GDM1 (cell line): ENCODE measurements around the gene PTPRK.
"Not testable (repeated sequence)": the region's sequence is repeated elsewhere in the genome, so short reads cannot be mapped to it uniquely, and the experiment has no call there.

ENCODE experiments used
- DNase-seq: peaks from one replicate; lab custom pipeline; 2025; lab: John Stamatoyannopoulos, UW

Gene PTPRK

GRCh38 chr6:128437685-128438084 lies 82.7 kb downstream of the PTPRK start:
- no peak for DNase-seq

GRCh38 chr6:128434752-128435151 lies 85.6 kb downstream of the PTPRK start:
- not testable (repeated sequence) for DNase-seq

DNA sequence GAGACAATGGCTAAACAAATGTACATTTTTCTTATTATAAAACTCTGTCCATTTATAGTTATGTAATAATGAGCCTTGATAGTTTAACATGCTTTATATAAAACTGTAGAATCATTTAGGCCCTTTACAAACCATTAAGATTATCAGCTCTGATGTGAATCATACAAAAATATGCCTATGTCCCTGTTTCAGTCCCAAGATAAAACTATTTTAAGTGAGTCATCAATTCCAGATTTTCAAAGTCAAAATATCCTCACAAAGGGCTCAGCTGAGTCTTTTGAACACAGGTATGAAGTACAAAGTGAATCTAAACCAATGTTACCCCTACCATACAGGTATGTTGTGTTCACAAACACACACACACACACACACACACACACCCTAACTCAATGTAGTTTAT lies 88.0 kb downstream of the PTPRK start:
- DNase-seq = no peak

GRCh38 chr6:128427139-128427538 lies 93.3 kb downstream of the PTPRK start:
- DNase-seq = no peak

DNA sequence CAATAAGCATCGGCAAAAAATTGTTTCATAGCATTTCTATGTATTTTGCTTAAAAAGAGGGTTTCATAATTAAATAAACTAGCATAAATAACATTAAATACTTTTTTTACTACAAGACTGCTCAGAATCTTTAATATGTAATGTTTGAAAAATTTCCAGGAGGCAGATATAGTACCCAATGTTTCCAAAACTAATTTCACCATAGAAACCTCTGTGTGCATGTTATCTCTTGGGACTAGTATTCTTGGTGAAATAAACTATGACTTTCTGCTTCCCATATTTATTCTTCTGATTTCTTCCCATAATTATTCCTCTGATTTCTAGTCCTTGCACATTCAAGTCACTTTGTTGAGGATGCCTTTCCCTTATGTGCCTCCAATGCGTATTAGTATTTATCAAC lies 94.5 kb downstream of the PTPRK start:
- DNase-seq = no peak

- no peak for DNase-seq
These were observed 97.5 kb downstream of the PTPRK start for GRCh38 chr6:128422871-128423270.

DNA sequence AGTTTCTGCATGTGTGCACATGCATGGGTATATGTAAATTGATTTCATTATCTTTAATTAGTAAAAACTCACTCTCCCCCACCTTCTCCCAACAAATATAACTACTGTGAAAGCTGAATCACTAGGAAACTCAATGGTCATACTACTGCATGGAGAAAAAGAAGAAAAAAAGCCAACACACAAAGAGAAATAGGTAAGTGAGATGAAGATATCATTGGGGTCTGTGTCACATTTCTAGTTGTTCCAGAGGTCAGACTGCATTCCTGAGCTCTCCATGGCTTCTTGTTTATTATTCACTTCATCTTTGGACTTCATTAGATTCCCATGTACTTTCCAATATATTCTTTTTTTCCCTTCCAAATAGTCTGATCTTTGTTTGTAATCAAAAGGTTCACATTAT lies 98.2 kb downstream of the PTPRK start:
- DNase-seq = no peak

DNA sequence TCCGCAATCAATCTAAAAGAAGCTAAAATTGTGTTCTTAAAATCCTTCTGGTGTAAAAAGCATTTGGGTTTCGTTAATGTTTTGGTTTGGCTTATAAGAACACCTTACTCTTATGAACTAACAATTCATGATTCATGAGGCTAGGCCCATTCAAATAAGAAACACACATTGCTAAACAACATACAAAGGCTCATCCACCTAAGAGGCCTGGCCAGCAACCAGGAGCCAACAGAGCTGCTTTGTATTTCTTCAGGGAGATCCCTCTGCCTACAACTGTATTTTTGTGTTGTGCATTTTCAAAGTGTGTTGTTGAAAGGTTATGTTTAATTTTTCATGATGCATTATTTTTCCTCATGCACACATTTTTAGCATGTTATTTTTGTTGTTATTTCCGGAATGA lies 98.6 kb downstream of the PTPRK start:
- no peak for DNase-seq

DNA sequence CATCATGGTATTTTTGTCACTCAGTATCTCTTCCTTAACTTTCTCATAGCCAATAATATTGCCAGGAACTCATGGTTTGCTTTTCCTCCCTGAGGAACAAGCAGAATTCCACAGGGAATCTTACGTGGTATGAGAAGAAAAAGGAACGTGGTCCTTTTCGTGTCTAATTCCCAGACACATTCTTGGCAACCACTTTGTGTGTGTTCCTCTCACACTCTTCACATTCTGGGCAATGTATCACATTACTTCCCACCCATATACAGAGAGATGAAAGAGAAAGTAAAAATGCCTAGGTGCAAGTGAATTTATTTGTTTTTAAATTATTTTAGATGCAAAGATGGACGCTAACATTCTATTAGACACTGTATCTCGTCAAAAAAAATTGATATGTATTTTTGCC lies 102.7 kb downstream of the PTPRK start:
- DNase-seq = no peak

DNA sequence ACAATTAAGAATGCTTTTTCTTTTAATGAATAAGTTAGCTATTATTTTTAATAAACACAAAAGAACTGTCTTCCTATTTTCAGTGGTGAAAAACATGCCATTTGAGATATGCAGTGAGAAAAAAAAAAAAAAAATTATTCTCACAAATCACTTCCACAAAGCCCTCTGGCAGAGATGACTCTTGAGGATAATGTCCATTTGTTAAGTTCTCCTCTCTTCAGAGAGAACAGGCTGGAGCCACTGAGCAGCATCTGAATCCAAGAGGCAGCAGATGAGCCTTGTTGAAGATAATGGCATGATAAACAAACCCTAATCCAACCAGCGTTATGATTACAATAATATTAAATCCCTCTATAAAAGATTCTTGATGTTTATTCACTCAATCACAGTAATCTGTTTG lies 105.0 kb downstream of the PTPRK start:
- DNase-seq = no peak

DNA sequence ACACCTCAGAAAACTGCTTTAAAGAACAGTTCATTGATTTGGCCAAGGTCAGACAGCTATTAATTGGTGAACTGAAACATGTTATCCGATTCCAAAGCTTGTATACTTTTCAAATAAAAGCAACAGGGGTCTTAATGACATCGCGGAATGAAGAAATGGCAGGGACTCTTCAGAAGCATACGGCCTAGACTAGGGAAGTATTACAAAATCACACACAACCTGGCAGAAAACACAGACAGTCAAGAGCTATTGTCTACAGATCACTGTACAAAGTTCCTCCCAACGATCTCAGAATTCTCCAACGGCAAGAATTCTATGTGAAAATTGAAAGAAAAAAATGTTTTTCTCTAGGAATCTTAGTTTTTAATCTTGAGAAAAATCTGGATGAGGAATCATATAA lies 105.5 kb downstream of the PTPRK start:
- DNase-seq = no peak

DNA sequence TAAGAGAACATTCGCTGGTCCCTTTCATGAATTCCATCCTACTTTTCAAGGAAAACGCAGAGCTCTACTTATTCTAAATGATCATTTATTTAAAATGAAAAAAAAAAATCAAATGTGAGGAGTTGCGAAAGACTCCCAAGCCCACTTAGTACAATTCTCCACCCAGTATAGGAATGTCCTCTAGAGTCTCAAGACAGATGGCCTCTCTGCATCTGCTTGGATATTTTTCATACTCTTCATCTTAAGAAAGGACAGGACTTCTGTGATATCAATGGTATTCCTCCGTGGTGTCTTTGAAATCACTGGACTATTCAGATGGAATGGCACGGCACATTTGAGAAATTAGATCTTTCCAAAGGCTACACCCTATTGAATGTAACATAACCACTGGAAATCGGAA lies 107.1 kb downstream of the PTPRK start:
- no peak for DNase-seq

DNA sequence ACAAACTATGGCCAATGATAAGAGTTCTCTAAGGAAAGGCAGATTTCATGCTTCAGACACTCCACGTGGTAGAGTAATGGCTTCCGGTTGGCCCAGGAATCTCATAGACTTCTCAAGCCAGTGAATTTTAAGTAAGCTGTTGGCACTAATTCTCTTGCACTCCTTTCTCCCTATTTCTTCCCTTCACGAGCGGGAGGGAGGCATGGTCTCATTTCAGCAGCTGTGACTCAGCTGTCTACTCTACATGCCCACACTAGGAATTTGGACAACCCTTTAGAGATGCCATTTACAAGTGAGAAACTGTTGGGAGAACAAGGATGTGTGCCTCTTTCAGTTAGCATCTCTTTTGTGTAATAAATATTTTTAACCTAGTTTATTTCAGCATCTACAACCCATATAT lies 107.7 kb downstream of the PTPRK start:
- DNase-seq = no peak

- DNase-seq = no peak
These were observed 109.8 kb downstream of the PTPRK start for GRCh38 chr6:128410584-128410983.

- DNase-seq = no peak
These were observed 111.4 kb downstream of the PTPRK start for GRCh38 chr6:128409003-128409402.

GRCh38 chr6:128406453-128406852 lies 113.9 kb downstream of the PTPRK start:
- DNase-seq = no peak

GRCh38 chr6:128403618-128404444 lies 116.6 kb downstream of the PTPRK start:
- no peak for DNase-seq

DNA sequence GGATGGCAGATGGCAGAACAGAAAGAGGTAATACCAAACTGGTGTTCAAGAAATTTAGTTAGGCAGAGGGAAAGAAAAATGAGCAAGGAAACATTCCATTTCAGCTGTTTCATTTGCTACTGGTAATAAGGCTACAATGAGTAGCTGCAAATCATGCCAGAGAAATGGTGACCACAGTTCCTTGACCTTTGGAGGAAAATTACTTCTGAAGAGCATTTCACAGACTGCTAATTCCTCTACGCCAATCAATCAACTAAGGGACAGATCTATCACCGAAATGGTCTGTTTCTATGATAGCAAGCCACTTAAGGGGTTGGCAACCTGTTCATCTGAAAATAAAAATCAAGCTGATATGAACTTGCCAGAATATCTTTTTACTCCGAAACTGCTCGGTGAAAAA lies 119.5 kb downstream of the PTPRK start:
- no peak for DNase-seq

GRCh38 chr6:128397996-128398395 lies 122.4 kb downstream of the PTPRK start:
- no peak for DNase-seq

DNA sequence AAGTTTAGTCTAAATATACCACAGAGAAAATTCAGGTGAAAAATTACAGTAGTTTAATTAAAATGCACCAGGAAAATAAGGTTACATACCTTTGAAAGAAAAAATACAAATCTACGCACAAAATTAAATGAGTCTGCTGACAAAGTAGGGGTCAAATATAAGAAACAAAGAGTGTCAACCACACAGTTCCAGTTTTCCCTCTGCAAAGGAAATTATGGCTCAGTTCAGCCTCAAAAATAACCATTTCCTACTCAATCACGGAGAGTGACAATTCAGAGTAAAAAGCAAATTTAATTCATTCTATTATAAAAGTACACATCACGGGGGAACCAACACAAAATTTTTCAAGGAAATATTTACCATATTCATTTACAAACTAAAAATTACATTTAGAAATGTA lies 124.8 kb downstream of the PTPRK start:
- DNase-seq = no peak

DNA sequence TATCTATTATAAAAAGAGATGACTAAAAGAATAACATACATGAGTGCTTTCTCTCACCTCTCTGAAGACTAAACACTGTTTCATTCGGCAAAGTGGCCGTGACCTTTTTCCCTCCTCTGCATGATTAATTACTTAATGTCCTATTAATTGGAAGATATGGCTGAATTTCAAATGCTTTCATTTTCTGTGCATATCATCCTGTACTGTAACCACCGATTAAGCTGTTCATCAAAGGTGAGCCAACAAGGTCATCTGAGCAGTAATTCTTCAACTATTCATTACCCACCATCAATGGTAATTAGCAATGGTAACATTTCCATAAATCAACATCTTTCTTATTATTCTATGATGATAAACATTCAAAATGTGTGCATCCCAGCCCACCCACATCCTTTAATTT lies 125.2 kb downstream of the PTPRK start:
- no peak for DNase-seq

GRCh38 chr6:128394167-128394566 lies 126.2 kb downstream of the PTPRK start:
- DNase-seq = no peak

DNA sequence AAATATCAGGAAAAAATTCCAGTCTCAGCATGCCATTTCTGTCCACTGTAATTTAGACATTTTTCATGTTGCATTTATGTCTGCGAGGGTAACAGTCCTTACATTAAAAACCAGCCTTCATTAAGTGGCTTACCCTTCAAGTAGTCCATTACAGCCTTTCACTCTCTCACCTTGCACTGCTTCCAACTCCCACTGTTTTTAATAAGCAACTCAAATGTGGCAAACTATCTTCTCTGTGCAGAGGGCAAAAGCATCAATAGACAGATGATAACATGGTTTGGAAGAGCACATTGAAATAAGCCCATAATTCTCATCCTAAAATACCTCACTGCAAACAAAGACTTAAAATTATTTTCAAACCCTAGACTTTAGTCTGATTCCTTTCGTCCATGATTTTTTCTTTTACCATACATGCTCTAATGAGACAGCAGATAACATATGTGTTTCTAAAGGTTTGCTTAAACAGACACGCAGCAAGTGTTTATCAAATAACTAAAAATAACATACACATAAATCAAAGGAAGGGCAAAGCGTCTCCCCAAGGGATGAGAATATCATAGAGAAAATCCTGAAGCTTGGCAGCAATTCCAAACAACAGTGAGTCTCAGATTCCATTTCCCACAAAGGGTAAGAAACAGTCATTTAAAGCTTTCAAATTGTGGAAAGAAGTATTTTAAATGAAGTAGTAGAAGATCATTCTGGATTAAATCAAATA lies 130.4 kb downstream of the PTPRK start:
- no peak for DNase-seq

DNA sequence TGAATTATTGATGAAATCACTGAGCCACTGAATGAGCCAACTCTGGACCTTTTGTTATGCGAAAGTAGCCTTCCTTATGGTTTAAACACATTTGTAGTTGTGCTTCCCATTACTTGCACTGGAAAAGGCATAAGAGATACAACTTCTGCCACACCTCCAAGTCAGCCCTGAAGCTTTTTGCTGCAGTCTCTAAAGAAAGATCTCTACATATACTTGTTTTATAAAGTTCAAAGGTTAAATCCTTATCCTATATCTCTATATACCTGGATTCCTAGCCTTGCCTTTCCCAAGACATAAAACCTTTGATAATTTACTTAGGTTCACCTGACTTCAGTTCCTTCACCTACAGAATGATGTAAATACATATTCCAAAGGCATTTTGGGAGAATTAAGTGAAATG lies 132.0 kb downstream of the PTPRK start:
- DNase-seq = no peak
